NCI-H2196 treated with DMSO at 0.1 percent for 48 hours (cell line): Measurements from ENCODE around the gene LZTS3.
"Not testable (repeated sequence)": the region's sequence is repeated elsewhere in the genome, so short reads cannot be mapped to it uniquely, and the experiment has no call there.

Source experiments
- DNase-seq: peaks from one replicate; lab custom pipeline; 2025; ENCODE audit not compliant: unreplicated experiment; lab: John Stamatoyannopoulos, UW

Gene LZTS3

DNA sequence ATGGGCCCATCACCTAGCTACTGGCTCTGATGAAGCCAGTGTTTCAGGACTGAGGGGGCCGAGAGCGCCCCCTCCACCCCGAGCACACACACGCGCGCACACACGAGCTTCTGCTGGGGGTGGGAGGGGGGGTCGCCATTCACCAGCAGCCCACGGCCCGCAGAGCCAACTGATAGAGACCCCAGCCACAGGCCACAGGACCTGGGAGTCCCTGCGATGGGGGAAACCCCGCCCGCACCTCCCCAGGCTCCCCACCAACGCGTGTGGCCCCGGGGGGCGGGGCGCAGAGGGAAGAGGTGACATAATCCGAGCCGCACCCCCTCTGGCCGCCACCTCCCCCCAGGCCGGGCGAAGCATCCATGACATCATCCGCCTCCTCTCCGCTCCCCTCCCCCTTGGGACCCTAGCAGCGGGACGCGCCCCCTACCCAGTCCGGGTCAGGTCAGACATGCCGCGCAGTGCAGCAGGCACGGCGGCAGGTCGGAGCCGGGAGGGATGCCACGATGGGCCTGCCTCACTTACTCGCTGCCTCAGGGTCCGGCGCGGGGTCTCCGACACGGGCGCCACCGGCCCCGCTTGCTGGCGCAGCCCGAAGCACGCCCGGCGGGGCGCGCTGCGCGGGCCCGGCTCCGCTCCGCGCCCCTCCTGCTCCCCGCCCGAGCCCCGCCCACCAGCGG, at the start of gene LZTS3:
Gene LZTS3 (minus strand): TSS at position 617 of the 677 bp plus-strand sequence. CDS start 6,386 bp downstream, outside the sequence.
- no peak for DNase-seq

DNA sequence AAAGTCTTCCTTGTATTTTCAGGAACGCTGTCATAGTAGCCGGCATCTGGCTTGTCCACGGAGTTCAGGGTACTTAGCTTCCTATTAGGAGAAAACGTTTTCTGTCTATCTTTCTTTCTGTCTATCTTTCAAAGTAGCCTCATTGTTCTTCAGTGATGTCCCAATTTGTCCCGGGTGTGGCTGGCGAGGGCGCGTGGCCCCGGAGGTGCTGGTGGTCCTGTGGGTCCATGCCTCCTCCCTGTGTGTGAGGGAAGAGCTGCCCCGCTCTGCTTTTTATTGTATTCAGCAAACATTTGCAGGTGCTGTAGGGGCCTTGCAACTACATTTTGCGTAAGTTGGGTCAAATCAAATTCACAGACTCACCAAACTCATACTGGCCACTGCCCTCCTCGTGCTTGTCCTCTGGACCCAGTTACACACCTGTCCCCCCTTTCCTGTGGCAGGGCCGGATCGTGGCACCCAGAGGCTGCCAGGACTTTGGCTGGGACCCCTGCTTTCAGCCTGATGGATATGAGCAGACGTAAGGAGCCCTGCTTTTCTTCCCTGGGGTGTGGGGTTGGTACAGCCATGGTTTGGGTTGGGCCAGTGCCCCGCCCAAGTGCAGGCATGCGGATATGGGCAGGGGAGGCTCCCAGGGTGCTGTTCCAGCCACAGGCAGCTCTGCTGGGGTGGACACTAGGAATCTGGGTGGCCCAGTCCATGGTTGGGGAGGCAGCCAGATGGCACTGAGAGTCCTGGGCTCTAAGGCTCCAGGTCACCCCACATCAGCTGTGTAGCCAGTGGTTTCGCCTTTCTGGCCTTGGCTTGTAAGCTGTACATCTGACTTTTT, 48.3 kb upstream of the LZTS3 start:
- no peak for DNase-seq

DNA sequence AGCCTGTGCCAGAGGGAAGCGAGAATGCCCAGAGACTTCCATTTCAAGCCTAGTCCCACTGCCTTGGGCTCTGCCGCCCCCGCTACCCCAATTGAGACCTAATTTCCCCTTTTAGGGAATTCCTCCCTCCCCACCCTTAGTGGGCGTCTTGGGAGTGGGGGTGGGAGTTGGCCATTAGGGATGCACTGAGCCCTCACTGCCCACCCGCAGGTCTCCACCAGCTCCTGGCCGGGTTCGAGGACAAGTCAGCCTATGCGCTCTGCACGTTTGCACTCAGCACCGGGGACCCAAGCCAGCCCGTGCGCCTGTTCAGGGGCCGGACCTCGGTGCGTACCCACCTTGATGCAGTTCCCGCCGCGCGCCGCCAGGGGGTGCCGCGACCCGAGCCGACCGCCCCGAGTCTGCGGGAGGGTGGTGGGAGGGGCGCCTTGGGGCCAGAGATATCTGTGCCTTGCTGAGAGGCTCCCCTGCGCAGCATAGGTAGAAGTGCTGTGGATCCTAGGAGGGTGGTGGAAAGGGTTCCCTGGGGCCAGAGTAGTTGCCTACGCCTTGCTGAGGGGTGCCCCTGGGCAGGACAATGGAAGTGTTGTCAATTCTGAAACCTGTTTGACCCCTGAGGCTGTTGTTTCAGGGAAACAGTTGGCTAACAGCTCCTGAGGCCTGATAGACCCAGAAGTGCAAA, 45.1 kb upstream of the LZTS3 start:
- no peak for DNase-seq

DNA sequence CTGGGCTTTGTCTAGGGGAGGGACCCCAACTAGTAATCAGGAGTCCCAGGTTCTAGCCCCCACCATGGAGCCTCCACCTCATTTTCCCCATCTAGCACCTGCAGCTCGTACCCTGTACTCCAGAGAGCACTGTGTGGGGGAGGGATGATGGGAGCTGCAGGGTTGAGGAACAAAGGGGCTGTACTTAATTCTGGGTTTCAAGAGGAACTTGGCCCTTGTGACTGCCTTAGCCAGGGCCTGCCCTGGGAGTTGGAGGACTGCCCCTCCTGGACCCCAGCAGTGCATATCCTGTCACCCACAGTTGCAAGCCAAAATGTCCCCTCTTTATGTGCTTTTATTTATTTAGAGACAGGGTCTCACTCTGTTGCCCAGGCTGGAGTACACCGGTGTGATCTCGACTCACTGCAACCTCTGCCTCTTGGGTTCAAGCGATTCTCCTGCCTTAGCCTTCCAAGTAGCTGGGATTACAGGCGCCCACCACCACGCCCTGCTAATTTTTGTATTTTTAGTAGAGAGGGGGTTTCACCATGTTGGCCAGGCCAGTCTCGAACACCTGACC, 42.1 kb upstream of the LZTS3 start:
- not testable (repeated sequence) for DNase-seq

DNA sequence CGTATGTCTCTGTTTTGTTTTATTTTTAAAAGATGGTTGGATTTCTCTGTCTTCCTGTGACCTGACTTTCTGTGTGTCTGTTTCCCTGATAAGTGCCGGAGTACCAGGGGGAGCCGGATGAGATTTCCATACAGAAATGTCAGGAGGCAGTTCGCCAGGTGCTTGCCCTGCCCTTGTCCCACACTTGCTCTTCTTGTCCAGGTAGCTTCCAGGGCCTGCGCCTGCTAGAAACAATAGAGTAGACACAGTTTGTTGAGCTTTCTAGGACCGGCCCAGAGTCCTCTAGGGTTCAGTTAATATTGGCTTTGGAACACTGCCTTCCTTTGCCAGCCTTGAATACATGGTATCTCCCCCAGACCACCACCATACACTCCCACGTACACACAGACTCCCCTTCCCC, 39.9 kb upstream of the LZTS3 start:
- DNase-seq, result no peak

DNA sequence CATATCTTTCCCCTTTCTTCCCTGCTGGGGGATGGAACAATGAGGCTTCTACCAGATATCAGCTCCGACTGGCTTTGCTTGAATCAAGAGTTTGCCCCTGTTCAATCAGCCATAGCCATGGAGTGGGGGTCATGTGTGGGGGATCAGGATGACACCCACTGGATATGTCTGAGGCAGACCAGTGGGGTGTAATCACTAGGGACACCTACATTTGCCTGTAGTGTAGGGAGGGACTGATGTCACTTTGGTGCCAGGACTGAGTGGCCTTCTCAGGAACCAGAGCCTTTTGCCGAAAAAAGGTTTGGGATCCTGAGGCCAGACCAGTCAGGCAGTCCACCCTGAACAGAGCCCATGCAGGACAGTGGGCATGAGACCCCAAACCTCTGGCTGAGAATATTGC, 37.0 kb upstream of the LZTS3 start:
- DNase-seq, result no peak

DNA sequence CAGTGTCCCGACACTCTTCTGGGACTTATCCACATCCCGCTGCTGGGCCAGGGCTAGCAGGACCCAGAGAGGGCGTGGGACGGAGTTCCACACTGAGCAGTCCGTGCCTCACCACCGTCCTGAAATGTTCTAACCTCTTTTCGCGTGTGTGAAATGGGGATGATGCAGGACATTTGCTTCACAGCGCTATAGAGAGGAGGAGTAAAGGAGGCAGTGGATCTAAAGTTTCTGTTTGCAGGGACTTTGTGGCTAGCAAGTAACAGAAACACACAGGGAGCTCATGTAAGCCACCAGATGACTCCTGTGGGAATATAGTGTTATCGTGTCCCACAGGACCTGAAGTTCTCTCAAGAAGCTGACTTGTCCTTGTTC, 36.6 kb upstream of the LZTS3 start:
- no peak for DNase-seq

DNA sequence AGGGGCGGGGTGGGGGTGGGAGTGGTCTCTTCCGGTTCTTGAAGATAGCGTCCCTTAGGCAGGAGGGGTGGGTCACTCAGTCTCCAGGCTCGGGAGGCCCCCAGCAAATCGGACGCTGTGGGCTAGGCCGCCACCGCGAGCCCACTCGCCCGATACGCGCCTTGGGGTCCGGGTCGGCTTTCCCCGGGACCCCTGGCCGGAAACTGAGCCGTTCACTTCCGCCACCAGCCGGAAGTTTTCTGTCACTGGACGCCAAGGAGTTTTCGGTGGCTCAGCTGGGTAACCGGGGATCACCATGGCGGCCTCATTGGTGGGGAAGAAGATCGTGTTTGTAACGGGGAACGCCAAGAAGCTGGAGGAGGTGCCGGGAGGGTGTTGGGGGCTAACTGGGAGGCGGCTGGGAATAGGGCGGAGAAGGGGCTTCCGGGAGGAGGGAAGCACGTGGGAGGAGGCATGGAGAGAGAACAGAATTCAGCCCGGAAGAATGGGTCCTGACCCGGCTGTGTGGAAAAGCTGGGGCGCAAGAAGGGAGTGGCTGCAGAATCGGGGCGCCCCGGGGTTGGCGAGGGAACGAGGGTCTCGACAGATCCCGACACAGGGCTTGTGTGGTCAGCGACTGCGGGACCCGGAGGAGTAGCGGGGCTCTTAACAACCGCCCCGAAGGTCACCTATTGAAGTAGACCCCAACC, 36.1 kb upstream of the LZTS3 start, which contains the start of gene ITPA:
Gene ITPA (plus strand): TSS at position 242 of the 689 bp plus-strand sequence. CDS start 54 bp downstream, at position 296.
- DNase-seq, result no peak

DNA sequence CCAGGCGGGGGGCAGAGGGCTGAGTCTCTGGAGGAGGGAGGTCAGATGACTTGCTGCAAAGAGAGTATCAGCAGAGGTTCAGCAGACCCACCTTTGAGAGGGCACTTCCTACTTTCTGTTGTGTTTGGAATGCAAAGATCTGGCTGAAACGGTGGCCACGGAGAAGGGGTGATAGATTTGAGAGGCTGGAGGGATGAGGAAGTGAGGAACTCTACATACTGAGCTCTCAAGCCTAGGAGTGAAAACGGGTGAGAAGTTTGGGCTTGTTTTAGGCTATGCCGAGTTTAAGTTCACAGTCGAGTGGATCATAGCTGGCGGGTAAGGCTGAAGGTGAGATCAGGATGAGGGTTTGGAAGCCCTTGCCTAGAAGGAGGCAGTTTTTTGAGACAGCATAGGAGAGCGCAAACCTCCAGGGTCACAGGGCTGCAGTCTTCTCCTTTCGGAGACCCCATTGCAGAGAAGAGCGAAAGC, 35.5 kb upstream of the LZTS3 start:
- no peak for DNase-seq

DNA sequence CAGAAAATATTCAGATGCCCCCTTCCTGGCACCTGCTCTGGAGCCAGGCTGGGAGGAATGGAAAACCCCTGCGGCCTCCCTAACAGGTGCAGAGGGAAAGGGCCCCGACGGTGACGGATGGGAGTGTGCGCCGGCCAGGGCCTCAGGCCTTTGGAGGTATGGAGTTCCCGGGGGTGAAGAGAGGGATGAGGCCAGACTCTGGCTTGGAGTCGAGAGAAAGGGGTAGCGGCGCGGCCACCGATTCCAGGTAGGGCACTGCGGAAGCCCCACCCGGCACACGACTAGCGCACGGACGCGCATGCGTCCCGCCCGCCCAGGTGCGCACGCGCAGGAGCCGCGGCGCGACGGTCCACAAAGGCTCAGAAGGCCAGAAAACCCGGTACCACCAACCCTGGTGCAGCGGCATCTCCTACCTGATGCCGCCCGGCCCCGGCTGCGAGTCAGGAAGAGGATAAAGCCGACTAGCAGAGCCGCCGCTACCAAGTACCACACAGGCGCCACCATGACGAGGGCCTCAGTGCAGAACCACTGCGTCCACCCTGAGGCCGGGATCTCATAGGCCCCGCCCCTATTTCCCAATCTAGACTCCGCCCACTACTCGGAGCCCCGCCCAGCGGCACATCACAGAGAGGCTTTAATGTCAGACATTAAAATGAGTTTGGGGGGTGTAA, 30.9 kb upstream of the LZTS3 start, which contains the start of gene DDRGK1:
Gene DDRGK1 (minus strand): TSS at position 559 of the 671 bp plus-strand sequence. CDS start 55 bp downstream, at position 504.
- DNase-seq, result peak; percentile 68

DNA sequence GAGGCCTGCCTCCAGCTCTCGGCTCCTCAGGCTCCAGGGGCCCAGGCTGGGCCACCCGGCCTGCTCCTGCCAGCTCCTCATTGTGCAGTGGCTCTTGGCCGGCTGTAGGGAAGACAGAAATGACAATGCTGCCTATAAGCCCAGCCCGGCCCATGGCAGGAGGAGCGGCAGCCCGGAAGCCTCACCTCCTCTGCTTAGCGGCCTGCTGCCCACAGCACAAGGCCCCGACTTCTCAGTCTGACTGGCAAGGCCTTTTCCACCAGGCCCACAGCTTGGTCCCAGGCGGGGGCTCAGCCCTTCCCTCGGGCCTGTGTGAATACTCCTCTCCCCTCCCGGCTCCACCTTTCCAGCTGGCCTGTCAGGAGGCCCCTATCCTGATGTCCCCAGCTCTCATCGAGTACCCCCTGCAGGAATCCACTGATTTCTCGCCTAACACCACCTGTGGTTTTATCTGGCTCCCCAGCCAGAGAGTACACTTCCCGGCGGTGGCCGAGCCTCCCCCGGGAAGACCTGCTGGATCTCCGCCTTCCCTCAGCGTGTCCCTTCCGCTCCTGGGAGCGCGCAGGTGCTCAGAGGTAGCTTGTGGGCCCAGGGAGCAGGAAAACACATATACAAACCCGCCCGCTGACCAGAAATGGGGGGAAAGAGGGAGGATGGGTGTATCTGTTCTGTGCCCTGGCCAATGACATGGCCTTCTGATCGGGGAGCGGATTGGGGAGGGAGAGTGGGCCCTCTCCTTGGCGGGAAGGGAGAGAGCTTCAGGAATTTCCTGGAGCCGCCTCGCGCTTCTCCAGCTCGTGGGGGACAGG, 30.2 kb upstream of the LZTS3 start:
- no peak for DNase-seq

DNA sequence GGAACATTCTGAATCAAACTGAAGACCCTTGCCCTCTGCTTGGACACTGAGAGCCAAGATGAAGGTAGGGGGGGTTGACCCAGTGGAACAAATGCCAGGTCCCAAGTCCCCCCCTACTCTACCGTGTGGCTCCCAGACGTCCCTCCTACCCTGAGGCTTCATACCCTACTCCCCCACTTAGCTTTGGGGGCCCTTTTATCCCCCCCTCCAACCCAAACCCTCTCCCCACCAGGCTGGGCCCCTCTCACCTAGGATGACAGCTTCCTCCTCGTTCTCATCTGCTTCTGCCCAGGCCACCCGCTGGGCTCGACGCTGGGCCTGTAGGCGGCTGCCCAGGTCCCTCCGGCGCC, 29.6 kb upstream of the LZTS3 start:
- DNase-seq, result no peak

DNA sequence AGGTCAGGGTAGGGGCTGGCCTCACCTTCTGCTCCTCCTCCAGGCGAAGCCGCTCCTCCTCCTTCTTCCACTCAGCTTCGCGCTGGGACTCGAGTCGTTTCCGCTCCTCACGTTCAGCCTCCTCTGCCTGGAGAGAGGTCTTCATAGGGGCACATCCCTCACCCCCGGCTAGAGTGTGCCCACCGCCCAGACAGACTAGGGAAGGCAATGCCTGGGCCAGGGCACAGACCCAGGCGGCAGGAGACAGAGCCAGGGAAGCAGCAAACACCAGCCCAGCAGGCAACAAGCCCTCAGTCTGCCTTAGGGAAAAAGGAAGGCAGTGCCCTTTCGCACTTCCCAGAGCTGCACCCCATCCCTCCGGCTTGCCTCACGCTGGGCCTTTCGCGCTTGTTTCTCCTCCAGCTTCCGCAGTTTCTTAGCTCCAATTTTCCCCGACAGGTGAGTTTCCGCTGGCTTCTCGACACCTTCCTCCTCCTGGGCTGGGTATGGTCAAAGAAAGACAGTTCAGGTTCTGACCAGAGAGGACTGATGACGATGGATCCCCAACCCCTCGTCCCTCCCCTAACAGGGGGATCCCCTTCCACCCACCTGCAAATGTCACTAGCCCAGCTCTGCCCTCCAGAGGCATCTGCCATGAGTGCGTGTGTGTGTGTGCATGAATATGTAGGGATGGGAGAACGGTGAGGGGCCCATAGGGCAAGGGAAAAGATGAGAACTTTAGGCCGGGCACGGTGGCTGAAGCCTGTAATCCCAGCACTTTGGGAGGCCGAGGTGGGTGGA, 26.8 kb upstream of the LZTS3 start:
- DNase-seq, result no peak

DNA sequence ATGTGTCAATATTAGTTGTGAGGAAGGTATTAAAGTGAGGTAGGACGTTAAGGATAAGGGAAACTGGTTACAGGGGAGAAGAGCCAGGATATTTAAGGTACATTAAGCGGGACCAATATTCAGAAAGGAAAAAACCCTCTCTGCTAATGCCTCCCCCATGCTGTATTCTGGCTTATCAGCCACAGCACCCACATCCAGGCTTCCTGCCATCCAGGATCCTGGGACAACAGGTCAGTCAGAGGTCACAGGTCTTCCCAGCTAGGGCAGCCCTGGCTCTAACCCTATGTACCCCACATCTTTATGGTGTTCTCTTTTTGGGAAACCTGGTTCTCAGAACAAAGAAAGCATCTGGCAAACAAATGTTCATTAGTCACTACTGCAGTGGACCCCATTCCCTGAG, 25.9 kb upstream of the LZTS3 start:
- no peak for DNase-seq

DNA sequence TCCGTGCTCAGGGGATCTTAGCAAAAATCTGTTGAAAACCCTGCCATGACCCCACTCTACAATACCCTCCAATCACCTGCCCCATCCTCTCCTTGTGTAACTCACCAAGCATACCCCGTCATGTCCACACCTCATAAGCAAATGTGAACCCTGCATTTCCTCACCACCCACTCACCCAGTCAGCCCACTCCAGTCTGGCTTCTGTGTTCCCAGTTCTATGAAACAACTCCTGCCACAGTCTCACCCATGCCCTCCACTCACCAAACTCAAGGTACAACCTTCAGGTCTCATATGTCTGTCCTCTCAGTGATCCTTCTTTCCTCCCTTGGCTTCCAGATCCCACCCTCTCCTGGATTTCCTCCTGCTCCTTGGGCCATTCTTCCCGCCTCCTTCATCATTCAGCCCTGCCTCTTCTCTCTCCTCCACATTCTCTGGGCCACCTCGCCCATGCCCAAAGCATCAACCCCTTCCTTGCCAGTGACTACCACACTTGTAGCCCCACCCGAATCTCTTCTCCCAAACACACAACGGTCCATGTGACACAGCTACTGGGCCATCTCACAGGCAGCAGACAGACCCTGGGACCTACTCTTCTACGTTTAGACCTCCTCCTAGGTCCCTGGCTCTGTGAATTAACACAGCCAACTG, 22.4 kb upstream of the LZTS3 start:
- DNase-seq, result no peak

DNA sequence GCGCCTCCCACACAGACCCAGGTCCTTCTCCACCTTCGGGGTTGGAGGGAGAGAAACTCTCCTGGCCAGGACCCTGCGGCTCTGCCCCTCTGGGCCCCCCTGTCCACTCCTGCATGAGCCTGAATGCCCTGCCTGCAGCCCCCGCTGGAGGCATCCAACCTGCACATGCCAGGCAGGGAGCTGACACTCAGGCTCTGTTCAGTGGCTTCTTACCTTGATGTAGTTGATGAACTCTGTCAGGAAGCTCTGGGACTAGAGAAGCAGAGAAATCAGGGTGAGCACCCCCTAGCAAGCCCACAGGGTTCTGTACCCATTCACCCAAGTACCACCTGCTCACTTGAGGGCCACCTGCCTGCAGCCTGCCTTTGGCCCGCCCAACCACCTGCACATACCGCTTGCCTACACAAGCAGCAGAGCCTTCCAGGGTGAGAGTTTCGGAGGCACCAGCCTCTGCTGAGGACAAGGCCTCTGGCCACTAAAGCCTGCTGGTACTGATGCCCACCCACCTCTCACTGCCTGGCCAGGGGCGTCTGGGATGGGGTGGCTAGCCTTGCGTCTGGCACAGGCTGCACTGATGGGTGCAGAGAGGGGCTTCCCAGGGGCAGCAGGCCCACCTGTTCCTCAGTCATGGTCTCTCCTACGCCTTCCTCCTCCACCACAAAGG, 21.4 kb upstream of the LZTS3 start:
- no peak for DNase-seq

DNA sequence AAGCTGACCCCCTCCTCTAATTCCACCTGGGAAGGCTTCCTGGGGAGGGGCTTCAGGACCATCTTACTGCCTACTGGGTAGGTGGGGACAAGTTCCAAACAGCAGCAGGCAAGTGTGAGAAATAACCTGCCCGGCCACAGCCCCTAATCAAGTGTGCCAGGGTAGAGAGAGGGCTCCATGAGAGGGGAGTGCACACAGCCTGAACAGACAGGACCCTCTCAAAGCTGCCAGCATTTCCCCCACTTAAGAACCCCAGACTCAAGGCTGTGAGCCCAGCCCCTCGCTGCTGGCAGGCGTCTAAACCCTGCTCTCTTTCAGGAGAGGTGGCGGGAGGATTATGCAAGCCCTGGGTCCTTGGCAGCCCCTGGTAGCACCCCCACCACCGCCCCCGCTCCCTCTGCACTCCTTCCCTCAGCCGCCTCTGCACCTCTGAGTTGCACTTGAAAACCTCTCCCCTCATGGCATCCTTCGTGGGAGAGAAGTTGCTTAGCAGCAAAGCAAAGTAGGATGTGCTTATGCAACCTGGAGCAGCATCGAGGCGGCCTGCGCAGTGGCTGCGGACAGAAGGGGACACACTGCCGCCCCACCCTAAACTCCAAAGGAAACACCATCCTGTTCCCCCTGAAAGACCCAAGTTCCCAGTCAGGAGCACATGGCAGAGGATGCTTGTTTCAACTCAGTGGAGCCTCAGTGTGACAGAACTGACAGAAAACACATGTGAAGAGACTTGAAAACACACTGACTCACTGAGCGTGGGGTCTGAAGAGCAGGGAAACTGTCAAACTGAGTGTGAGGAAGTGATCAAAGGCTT, 20.7 kb upstream of the LZTS3 start:
- DNase-seq, result no peak
